SKM-1 (cell line): ENCODE measurements around the gene JMJD7.

Experiments used
- DNase-seq: peaks from one replicate; lab custom pipeline; 2025; ENCODE audit not compliant: unreplicated experiment; lab: John Stamatoyannopoulos, UW

JMJD7 gene

DNA sequence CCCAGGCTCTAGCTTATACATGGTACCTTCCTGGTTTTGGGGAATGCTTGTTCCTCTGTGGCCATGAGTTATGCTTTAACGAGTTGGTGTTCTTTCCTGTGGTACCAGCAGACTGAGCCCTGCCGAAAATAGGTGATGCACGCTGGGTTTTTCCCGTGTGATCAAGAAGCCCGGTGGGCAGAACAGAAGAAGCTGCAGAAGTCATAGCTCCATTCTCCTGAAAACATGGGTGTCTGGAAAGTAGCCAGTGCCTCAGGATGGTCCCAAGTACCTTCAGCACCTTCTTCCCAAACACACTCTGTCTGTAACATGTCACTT, 28.4 kb upstream of the JMJD7 start:
- DNase-seq, result no peak

DNA sequence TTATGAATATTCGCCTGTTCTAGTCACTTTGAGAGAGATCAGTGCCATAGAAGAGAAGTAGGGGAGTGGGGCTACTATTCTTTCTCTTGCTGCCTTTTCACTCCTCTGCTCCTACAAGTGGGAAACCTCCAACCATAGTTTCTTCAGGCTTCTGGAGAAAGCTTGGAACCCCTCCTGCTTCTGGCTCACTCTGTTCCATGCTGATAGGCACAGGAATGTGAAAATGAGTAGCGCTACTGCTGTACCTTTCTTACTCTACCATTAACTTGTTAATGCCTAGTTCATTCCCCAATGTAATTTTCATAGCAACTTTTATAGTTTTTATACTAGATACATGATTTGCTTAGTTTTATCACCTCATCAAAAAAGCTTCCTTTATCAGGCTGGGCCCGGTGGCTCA, 26.7 kb upstream of the JMJD7 start:
- DNase-seq, result no peak

DNA sequence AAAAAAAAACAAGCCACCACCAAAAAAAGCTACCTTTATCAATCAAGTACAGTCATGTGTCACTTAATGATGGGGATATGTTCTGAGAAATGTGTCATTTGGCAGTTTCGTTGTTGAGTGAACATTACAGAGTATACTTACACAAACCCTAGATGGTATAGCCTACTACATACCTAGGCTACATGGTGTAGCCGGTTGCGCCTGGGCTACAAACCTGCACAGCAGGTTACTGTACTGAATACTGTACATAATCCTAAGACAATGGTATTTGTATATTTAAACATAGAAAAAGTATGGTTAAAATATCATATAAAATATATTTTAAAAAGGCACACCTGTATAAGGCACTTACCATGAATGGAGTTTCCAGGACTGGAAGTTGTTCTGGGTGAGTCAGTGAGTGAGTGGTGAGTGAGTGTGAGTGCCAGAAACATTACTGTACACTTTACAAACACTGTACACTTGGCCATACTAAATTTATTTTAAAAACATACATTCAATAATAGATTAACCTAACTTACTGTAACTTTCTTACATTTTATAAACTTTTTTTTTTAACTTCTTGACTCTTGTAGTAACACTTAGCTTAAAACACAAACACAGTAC, 25.9 kb upstream of the JMJD7 start:
- no peak for DNase-seq

- no peak for DNase-seq
These were observed 23.5 kb upstream of the JMJD7 start for GRCh38 chr15:41804361-41804760.

- no peak for DNase-seq
These were observed 22.8 kb upstream of the JMJD7 start for GRCh38 chr15:41804916-41805666.

DNA sequence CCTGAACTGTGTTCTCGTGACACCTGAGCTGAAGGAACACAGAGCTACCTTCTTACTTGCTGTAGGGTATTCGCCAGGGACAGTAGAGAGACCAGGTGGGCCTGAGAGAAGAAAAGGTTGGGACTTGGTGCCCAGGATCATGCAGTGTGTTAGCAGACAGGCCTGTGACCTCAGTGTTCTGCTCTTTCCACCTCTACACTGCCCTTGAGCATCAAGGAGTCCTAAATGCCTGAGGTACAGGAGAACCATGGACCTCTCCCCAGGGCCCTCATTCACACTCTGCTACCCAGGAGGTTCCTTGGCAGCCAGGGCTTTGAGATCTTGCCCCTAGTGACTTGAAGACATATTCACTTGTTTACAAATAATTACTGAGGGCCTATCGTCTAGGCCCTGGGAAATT, 22.2 kb upstream of the JMJD7 start:
- DNase-seq, result no peak

DNA sequence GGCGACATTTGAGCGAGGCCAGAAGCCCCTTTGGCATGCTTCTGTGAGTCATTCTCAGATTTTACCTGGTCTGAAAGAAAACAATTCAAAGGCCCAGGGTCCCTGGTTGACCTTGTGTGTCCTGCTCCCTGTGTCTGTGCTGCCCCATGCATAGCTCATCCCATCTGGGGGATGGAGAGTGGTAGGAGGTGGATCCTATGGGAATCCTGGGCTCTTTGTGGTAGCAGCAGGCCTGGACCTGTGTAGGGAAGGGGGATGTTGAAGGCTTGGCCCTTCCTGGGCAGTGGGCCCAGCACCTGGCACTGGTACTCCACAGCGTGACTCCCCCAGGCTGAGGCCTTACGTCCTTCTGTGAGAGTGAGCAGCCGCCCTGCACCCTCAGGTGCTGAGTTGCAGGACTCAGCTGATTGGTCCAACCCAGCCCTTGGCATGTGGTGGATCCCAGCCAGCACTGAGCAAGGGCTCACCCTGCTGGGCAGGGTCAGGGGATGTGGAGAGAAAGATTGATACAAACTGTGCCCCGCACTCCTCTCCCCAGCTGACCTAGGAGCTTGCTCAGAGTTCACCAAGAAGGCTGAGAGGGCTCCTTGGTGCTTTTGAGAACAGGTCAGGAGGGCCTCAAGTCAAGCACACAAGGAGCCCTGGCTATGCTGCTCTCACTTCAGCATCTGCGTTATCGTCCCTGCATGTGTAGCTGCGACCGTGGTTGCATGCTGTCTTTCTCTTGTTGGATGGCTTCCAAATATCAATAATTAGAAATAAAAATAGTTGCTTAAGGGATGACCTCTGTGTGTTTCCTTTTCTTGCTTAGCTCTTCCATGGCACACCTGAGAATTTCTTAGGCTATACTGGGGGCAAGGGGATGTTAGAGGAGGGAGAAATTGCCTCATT, 21.4 kb upstream of the JMJD7 start:
- no peak for DNase-seq

- no peak for DNase-seq
These were observed 18.8 kb upstream of the JMJD7 start for GRCh38 chr15:41809121-41809520.

DNA sequence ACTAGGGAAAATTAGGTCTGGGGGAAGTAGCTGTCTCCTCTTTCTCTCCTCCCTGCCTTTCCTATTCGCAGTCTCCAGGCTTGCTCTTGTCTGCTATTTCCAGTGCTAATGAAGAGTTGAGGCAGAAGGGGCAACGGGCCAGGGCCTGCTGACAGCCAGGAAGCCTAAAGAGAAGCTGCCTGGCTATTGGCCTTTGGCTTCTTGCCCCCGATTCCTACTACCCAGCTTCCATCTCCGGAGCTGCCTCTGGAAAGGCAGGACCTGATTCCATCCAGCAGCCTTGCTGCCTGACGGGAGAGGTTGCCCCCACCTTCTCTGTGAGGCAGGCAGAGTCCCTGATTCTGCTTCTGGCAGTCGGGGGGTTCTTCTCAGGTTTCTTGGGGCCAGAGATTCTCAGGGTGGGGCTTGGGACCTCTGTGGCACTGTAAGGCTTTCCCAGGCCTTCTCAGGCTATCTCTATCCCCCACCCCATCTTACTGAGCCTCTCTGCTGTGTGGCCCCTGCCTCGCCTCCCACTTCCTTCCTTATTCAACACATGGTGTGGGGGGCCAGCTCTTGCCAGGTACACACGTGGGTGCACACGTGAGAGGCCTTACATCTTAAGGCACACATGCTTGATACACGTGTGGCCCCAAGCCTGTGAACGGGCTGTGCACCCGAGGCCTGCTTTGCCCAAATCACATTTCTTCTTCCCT, 18.2 kb upstream of the JMJD7 start:
- no peak for DNase-seq

GRCh38 chr15:41810651-41811431, 17.1 kb upstream of the JMJD7 start:
- no peak for DNase-seq

- peak; percentile 82 for DNase-seq
These were observed 16.3 kb upstream of the JMJD7 start for GRCh38 chr15:41811432-41812195.

DNA sequence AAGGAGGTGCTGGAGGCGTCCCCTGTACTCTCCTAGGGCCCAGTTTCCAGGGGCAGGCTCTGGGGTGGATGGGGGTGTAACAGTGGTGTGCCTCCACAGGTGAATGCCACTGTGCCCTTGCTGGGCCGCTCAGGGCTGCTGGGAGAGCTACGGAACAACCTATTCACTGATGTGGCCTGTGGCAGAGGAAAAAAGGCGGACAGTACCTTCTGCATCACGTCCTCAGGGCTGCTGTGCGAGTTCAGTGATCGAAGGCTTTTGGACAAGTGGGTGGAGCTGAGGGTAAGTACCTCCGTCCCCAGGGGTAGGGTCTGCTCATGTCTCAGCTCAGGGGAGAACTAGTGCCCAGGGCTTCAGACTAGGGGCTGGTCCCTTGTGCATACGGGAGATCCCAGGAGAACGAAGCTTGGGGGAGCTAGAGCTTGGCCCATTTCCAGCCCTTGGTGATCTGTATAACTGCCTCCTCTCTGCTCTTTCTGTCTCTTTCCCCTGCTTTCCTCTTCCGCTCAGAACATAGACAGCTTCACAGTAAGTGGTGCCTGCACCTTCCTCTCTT, 15.0 kb upstream of the JMJD7 start:
- DNase-seq, result no peak

GRCh38 chr15:41813426-41813825, 14.5 kb upstream of the JMJD7 start:
- DNase-seq, result no peak

DNA sequence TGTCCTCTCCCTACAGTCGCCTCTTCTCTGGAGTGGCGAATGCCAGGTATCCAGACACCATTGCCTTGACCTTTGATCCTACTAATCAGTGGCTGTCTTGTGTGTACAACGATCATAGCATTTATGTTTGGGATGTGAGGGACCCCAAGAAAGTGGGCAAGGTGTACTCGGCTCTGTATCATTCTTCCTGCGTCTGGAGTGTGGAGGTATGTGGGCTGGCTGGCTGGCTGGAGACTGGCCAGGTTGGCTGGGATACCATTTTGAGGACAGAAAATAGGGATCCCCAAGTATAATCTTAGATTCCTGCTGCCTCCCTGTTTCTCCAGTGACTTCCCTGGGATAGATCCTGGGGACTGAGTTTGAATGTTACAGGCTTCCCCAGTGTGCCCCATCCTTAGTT, 13.4 kb upstream of the JMJD7 start:
- no peak for DNase-seq

DNA sequence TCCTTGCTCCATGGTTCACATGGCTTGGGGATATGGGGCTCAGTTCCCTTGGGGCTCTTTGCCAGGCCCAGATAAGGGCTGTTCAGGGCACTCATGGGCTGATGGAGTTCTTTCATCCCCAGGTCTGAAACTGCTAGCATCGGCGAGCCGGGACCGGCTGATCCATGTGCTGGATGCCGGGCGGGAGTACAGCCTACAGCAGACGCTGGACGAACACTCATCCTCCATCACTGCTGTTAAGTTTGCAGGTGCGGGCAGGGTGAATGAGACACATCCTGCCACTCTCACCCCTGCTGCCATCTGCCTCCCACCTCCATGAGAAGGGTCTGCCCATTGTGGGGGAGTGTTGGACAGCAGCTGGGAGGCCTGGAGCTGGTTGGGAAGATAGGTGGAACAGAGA, 11.1 kb upstream of the JMJD7 start:
- DNase-seq, result no peak

DNA sequence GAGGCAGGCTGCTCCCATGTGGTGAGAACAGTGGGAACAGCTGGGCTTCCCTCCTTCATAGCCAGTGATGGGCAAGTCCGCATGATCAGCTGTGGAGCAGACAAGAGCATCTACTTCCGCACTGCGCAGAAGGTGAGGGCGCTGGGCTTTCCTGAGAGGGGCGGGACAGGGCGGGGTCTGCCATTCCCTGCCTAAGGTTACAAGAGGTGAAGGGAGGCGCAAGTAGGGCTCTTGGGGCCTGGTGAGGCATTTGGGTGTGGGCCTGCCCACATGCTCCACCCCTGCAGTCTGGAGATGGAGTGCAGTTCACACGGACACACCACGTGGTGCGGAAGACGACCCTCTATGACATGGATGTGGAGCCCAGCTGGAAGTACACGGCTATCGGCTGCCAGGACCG, 10.6 kb upstream of the JMJD7 start:
- no peak for DNase-seq

DNA sequence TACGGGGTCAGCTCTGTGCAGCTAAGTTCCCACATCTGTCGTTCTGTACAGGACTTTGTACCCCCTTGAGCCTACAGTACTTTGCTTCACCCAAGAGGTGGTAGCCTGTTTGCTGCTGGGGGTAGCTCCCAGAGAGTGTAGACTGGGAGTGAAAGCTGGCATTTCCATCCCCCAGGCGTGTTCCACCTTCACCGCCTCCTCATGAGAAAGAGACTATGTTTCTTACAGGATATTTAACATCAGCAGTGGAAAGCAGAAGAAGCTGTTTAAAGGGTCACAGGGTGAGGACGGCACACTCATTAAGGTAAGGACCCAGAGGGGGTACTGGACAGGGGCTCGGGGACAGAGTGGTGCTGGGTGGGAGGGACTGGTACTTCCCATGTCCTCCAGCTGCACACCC, 10.1 kb upstream of the JMJD7 start:
- DNase-seq, result no peak

GRCh38 chr15:41819455-41820050, 8.3 kb upstream of the JMJD7 start:
- DNase-seq, result no peak

DNA sequence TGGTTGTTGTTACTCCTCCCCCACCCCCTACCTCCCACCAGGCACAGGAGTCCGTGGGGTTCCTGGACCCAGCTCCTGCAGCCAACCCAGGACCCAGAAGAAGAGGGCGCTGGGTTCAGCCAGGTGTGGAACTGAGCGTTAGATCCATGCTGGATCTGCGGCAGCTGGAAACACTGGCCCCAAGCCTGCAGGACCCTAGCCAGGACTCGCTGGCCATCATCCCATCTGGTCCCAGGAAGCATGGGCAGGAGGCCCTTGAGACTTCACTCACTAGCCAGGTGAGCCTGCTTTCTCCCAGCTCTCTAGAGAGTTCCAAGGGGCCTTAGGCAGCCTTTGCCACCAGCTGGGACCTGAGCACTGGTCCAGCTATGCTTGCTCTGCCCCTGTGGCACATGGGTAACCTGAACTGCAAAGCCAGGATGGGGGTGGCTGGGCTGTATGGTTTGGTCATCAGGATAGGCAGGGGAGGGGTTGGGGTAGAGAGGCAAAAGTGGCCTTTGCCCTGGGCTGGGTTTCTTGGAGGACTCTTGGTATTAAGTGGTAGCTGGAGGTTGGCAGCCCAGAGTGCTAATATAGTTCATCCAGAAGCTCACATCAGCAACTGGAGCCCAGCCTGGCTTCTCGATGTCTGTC, 7.0 kb upstream of the JMJD7 start:
- no peak for DNase-seq
